ENCODE results near the gene SERPINB6. TPM values are rescaled to one million over a fixed set of nuclear protein-coding genes. Genes with fewer than 3 reads are reported as not detected.
"Not testable (repeated sequence)": the region's sequence is repeated elsewhere in the genome, so short reads cannot be mapped to it uniquely, and the experiment has no call there.

SERPINB6 gene
- total RNA-seq, 1 donor from 2014 or later = 14.0 TPM

- TF ChIP-seq CTCF (IDR thresholded peaks at IDR 0.05; ENCODE audit: partially characterized antibody, unreplicated experiment) = no peak
- H3K27me3 Mint-ChIP-seq (ENCODE audit: unreplicated experiment) = peaks cover 3% of the 10 kb centered on the region
- no peaks in the 10 kb centered on the region for H3K36me3 Mint-ChIP-seq (ENCODE audit: unreplicated experiment)
- H3K9me3 Mint-ChIP-seq (ENCODE audit: unreplicated experiment) = peaks cover 4% of the 10 kb centered on the region
- peaks cover 7% of the 10 kb centered on the region for H3K4me1 Mint-ChIP-seq (ENCODE audit: low read depth, unreplicated experiment)
- no peak for DNase-seq
- H3K27ac Mint-ChIP-seq (ENCODE audit: unreplicated experiment) = peak overlapping the region; percentile 28
- no peak overlapping the region for H3K4me3 Mint-ChIP-seq (ENCODE audit: unreplicated experiment)
These were observed 23.9 kb downstream of the SERPINB6 start for GRCh38 chr6:2947445-2947844.

GRCh38 chr6:2945153-2945452 is 26.3 kb downstream of the SERPINB6 start:
- TF ChIP-seq CTCF (IDR thresholded peaks at IDR 0.05; ENCODE audit: partially characterized antibody, unreplicated experiment) = no peak
- peaks cover 4% of the 10 kb centered on the region for H3K9me3 Mint-ChIP-seq (ENCODE audit: unreplicated experiment)
- no peak overlapping the region for H3K4me3 Mint-ChIP-seq (ENCODE audit: unreplicated experiment)
- H3K27ac Mint-ChIP-seq (ENCODE audit: unreplicated experiment) = no peak overlapping the region
- H3K27me3 Mint-ChIP-seq (ENCODE audit: unreplicated experiment) = peaks cover 3% of the 10 kb centered on the region
- H3K4me1 Mint-ChIP-seq (ENCODE audit: low read depth, unreplicated experiment) = peaks cover 7% of the 10 kb centered on the region
- no peak for DNase-seq
- no peaks in the 10 kb centered on the region for H3K36me3 Mint-ChIP-seq (ENCODE audit: unreplicated experiment)

- Mint-ChIP-seq H3K36me3 (ENCODE audit: unreplicated experiment) (no peaks in the 10 kb centered on the region), H3K4me1 (ENCODE audit: low read depth, unreplicated experiment) (peaks cover 7% of the 10 kb centered on the region), H3K4me3 (ENCODE audit: unreplicated experiment) (no peak overlapping the region), H3K9me3 (ENCODE audit: unreplicated experiment) (peaks cover 4% of the 10 kb centered on the region), H3K27ac (ENCODE audit: unreplicated experiment) (no peak overlapping the region), H3K27me3 (ENCODE audit: unreplicated experiment) (peaks cover 3% of the 10 kb centered on the region)
- no peak for DNase-seq
- no peak for TF ChIP-seq CTCF (IDR thresholded peaks at IDR 0.05; ENCODE audit: partially characterized antibody, unreplicated experiment)
These were observed 26.8 kb downstream of the SERPINB6 start for GRCh38 chr6:2944405-2945152.

GRCh38 chr6:2943564-2943955 is 27.8 kb downstream of the SERPINB6 start:
- Mint-ChIP-seq H3K9me3 (ENCODE audit: unreplicated experiment) (peaks cover 2% of the 10 kb centered on the region), H3K27me3 (ENCODE audit: unreplicated experiment) (peaks cover 1% of the 10 kb centered on the region), H3K4me3 (ENCODE audit: unreplicated experiment) (no peak overlapping the region), H3K4me1 (ENCODE audit: low read depth, unreplicated experiment) (peaks cover 7% of the 10 kb centered on the region), H3K27ac (ENCODE audit: unreplicated experiment) (no peak overlapping the region), H3K36me3 (ENCODE audit: unreplicated experiment) (no peaks in the 10 kb centered on the region)
- no peak for TF ChIP-seq CTCF (IDR thresholded peaks at IDR 0.05; ENCODE audit: partially characterized antibody, unreplicated experiment)
- DNase-seq = no peak

GRCh38 chr6:2942914-2943563 is 28.3 kb downstream of the SERPINB6 start:
- Mint-ChIP-seq H3K27ac (ENCODE audit: unreplicated experiment) (no peak overlapping the region), H3K27me3 (ENCODE audit: unreplicated experiment) (peaks cover 1% of the 10 kb centered on the region), H3K36me3 (ENCODE audit: unreplicated experiment) (no peaks in the 10 kb centered on the region), H3K4me3 (ENCODE audit: unreplicated experiment) (no peak overlapping the region), H3K4me1 (ENCODE audit: low read depth, unreplicated experiment) (peaks cover 7% of the 10 kb centered on the region), H3K9me3 (ENCODE audit: unreplicated experiment) (peaks cover 3% of the 10 kb centered on the region)
- no peak for DNase-seq
- TF ChIP-seq CTCF (IDR thresholded peaks at IDR 0.05; ENCODE audit: partially characterized antibody, unreplicated experiment) = no peak

GRCh38 chr6:2942116-2942515 is 29.3 kb downstream of the SERPINB6 start:
- not testable (repeated sequence) for H3K4me3 Mint-ChIP-seq (ENCODE audit: unreplicated experiment); DNase-seq; H3K36me3 Mint-ChIP-seq (ENCODE audit: unreplicated experiment); H3K27ac Mint-ChIP-seq (ENCODE audit: unreplicated experiment); H3K4me1 Mint-ChIP-seq (ENCODE audit: low read depth, unreplicated experiment); H3K9me3 Mint-ChIP-seq (ENCODE audit: unreplicated experiment); H3K27me3 Mint-ChIP-seq (ENCODE audit: unreplicated experiment)

All from glutamatergic neuron (in vitro differentiated cells).